Measurements from ENCODE around the gene ADISSP.
A peak's percentile ranks its signal among the peaks of the same experiment; 100 is the strongest.
"Not testable (repeated sequence)": the region's sequence is repeated elsewhere in the genome, so short reads cannot be mapped to it uniquely, and the experiment has no call there.

The ADISSP gene

DNA sequence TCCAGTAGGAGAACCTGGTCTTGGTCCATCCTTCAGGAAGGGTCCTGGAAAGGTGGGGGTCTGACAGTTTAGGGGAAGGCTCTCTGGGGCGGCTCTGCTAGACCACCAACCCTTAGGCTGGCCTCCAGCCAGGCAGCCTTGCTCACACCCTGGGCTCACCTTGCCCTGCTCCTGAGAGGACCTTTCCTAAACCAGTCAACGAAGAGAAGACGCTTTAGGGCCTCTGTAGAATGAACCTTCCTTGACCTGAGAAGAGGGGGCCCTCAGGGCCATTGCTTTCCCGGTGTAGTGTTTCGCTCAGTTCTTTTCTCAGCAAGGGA is 29.6 kb upstream of the ADISSP start:
- Histone ChIP-seq H3K4me3 (ENCODE audit: low read depth, low read length) (peak overlapping the region; percentile 76), H3K27me3 (ENCODE audit: control insufficient read depth, insufficient read depth, low read length) (no peaks in the 10 kb centered on the region), H3K4me1 (ENCODE audit: control insufficient read depth, insufficient read depth, low read length) (peaks cover 43% of the 10 kb centered on the region), H3K27ac (ENCODE audit: low read depth, low read length) (no peak overlapping the region), H3K36me3 (ENCODE audit: control insufficient read depth, insufficient read depth, low read length) (peaks cover 15% of the 10 kb centered on the region), H3K9me3 (ENCODE audit: control insufficient read depth, insufficient read depth, low read depth, low read length) (no peaks in the 10 kb centered on the region), H3K9ac (ENCODE audit: low read length) (peak overlapping the region; percentile 85)

DNA sequence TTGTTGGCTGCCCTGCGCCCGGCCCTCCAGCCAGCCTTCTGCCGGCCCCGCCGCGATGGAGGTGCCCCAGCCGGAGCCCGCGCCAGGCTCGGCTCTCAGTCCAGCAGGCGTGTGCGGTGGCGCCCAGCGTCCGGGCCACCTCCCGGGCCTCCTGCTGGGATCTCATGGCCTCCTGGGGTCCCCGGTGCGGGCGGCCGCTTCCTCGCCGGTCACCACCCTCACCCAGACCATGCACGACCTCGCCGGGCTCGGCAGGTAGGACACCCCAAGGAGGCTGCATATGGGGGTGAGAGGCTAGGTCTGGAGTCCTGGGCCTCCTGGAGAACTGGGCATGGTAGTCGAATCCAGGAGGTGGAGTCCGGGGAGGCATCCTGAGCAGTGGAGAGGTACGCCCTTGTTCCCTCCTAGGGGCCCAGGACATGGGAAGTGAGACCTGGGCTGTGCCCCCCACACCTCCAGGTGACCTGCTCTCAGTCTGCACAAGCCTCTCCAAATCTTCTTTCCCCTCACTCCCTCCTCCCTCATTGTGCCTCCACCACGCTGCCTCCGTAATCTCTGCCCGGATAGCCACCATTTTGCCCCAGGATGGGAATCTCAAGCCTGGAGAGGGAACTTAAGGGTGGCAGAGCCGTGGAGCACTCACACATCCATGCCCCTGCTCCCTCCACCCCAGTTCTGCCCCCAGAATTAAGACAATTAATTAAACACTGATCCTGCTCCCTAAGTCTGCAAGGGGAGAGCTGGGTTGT is 29.1 kb upstream of the ADISSP start:
- peaks cover 43% of the 10 kb centered on the region for H3K4me1 ChIP-seq (ENCODE audit: control insufficient read depth, insufficient read depth, low read length)
- H3K4me3 ChIP-seq (ENCODE audit: low read depth, low read length): peak overlapping the region; percentile 76
- H3K27ac ChIP-seq (ENCODE audit: low read depth, low read length): no peak overlapping the region
- H3K9me3 ChIP-seq (ENCODE audit: control insufficient read depth, insufficient read depth, low read depth, low read length): no peaks in the 10 kb centered on the region
- H3K36me3 ChIP-seq (ENCODE audit: control insufficient read depth, insufficient read depth, low read length): peaks cover 10% of the 10 kb centered on the region
- H3K27me3 ChIP-seq (ENCODE audit: control insufficient read depth, insufficient read depth, low read length): no peaks in the 10 kb centered on the region
- H3K9ac ChIP-seq (ENCODE audit: low read length): peak overlapping the region; percentile 85

DNA sequence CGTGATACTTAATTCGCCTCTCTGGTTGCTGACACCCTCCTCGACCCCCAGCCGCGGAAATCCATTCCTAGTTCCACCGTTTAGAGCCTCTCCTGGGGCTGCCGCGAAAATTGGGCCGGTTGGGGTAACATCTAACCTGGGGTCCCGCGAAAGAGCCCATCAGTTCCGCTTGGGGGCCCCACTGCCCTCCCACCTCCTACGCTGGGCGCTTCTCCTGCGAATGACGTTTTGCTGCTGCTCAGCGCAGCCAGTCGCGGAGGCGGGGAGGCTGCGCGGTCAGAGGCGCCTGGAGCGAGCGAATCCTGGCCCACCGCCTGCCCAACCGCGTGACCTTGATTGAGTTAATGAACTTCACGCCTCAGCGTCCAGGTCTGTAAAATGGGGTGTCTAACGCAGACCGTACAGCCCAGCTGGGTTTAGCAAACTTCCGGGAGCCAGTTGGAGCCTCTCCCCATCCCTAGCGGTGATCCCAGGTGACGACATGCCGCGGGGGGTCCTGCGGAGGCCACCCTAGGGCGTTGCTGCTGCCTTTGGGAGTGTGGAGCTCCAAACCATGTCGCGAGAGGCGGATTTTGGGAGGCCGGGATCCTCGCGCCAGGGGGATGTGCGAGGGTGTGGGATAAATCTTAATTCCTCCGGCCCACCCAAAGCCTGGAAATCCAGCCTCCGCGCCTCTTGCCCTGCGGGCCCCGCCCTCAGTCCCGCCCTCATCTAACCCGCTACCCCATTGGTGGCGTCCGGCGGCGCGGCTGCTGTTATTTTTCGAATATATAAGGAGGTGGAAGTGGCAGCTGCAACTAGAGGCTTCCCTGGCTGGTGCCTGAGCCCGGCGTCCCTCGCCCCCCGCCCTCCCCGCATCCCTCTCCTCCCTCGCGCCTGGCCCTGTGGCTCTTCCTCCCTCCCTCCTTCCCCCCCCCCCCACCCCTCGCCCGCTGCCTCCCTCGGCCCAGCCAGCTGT is 28.2 kb upstream of the ADISSP start, which contains the start of gene CDC25B:
Gene CDC25B, plus strand, starts transcription at position 800 of the 958 bp plus-strand sequence. CDS start 222 bp downstream, outside the sequence.
- Histone ChIP-seq H3K27me3 (ENCODE audit: control insufficient read depth, insufficient read depth, low read length) (no peaks in the 10 kb centered on the region), H3K4me1 (ENCODE audit: control insufficient read depth, insufficient read depth, low read length) (peaks cover 40% of the 10 kb centered on the region)

DNA sequence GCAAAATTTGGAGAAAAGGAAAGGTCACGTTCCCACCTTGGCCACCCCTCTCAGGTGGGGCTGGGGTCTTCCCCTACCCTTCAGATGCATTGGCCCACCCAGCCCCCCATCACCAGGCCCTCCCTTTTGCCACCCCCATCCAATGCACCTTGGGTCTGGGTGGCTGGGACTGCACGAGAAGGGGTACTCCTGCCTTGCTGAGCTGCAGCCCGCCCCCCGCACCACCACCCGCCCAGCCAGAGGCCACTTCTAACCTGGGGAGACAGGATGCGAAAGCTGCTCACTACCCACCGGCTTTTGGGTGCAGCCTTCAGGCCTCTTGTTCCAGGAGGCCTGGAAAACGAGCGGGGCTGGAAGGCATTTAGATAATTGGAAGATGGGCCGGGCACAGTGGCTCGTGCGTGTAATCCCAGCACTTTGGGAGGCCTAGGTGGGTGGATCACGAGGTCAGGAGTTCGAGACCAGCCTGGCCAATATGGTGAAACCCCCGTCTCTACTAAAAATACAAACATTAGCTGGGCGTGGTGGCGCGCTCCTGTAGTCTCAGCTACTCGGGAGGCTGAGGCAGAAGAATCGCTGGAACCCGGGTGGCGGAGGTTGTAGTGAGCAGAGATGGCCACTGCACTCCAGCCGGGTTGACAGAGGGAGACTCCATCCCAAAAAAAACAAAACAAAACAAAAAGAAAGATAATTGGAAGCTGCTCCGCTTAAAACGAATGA is 27.3 kb upstream of the ADISSP start:
- H3K27me3 ChIP-seq (ENCODE audit: control insufficient read depth, insufficient read depth, low read length): no peaks in the 10 kb centered on the region
- no peak overlapping the region for H3K9ac ChIP-seq (ENCODE audit: low read length)
- H3K36me3 ChIP-seq (ENCODE audit: control insufficient read depth, insufficient read depth, low read length): no peaks in the 10 kb centered on the region
- H3K27ac ChIP-seq (ENCODE audit: low read depth, low read length): no peak overlapping the region
- no peaks in the 10 kb centered on the region for H3K9me3 ChIP-seq (ENCODE audit: control insufficient read depth, insufficient read depth, low read depth, low read length)
- H3K4me3 ChIP-seq (ENCODE audit: low read depth, low read length): peak overlapping the region; percentile 76
- H3K4me1 ChIP-seq (ENCODE audit: control insufficient read depth, insufficient read depth, low read length): peaks cover 32% of the 10 kb centered on the region

More for the DNA sequence above, 28.2 kb upstream of the ADISSP start, which contains the start of gene CDC25B:
- Histone ChIP-seq H3K27ac (ENCODE audit: low read depth, low read length) (peak within 1 kb of the TSS; percentile 16; the same call in 1 of the 2 replicates), H3K4me3 (ENCODE audit: low read depth, low read length) (peak within 1 kb of the TSS; percentile 76), H3K9me3 (ENCODE audit: control insufficient read depth, insufficient read depth, low read depth, low read length) (no peaks in the 10 kb centered on the region), H3K9ac (ENCODE audit: low read length) (peak within 1 kb of the TSS; percentile 85), H3K36me3 (ENCODE audit: control insufficient read depth, insufficient read depth, low read length) (0 out of 2 replicates have a peak, but pooled peaks cover 1% of the 10 kb centered on the region)

DNA sequence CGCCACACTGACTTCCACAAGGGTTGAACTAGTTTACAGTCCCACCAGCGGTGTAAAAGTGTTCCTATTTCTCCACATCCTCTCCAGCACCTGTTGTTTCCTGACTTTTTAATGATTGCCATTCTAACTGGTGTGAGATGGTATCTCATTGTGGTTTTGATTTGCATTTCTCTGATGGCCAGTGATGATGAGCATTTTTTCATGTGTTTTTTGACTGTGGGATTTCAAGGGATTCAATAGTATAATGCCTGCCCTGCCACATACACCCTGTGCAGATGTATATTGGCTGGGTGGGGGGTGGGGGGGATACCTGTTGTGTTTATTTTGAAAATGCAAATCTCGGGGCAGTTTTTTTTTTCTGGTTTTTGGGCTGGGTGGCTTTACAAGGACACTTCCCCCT is 26.6 kb upstream of the ADISSP start:
- not testable (repeated sequence) for H3K27ac ChIP-seq (ENCODE audit: low read depth, low read length); H3K36me3 ChIP-seq (ENCODE audit: control insufficient read depth, insufficient read depth, low read length); H3K9me3 ChIP-seq (ENCODE audit: control insufficient read depth, insufficient read depth, low read depth, low read length); H3K4me3 ChIP-seq (ENCODE audit: low read depth, low read length); H3K9ac ChIP-seq (ENCODE audit: low read length); H3K27me3 ChIP-seq (ENCODE audit: control insufficient read depth, insufficient read depth, low read length)
- peaks cover 25% of the 10 kb centered on the region for H3K4me1 ChIP-seq (ENCODE audit: control insufficient read depth, insufficient read depth, low read length)

DNA sequence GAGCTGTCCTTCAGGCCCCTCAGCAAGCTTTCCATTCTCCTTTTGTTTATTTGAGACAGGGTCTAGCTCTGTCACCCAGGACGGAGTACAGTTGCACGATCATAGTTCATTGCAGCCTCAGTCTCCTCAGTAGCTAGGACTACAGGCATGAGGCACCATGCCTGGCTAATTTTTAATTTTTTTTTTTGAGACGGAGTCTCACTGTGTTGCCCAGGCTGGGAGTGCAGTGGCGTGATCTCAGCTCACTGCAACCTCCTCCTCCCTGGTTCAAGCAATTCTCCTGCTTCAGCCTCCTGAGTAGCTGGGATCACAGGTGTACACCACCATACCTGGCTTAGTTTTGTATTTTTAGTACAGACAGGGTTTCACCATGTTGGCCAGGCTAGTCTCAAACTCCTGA is 21.6 kb upstream of the ADISSP start:
- H3K36me3 ChIP-seq (ENCODE audit: control insufficient read depth, insufficient read depth, low read length); H3K9me3 ChIP-seq (ENCODE audit: control insufficient read depth, insufficient read depth, low read depth, low read length); H3K4me3 ChIP-seq (ENCODE audit: low read depth, low read length); H3K9ac ChIP-seq (ENCODE audit: low read length); H3K27ac ChIP-seq (ENCODE audit: low read depth, low read length): not testable (repeated sequence)
- Histone ChIP-seq H3K27me3 (ENCODE audit: control insufficient read depth, insufficient read depth, low read length) (peaks cover 16% of the 10 kb centered on the region), H3K4me1 (ENCODE audit: control insufficient read depth, insufficient read depth, low read length) (peaks cover 10% of the 10 kb centered on the region; the same call in 1 of the 2 replicates)

DNA sequence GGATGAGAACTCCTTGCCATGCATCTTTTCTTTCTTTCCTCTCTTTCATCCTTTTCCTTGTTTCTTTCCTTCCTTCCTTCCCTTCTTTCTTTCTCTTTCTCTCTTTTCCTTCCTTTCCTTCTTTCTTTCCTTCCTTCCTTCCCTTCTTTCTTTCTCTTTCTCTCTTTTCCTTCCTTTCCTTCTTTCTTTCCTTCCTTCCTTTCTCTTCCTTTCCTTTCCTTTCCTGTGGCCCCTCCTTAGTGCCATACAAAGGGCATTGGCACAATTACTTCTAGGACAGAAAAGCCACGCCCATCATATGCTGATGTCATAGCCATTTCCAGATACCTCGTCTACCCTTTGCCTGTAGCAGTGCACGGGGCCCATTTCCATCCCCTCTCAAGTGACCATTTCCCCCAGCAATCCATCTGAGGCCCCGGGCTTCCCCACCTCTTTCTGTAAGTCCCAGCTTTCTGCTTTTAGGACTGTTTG is 21.2 kb upstream of the ADISSP start:
- Histone ChIP-seq H3K9me3 (ENCODE audit: control insufficient read depth, insufficient read depth, low read depth, low read length) (no peaks in the 10 kb centered on the region), H3K27me3 (ENCODE audit: control insufficient read depth, insufficient read depth, low read length) (peaks cover 16% of the 10 kb centered on the region), H3K9ac (ENCODE audit: low read length) (no peak overlapping the region), H3K4me3 (ENCODE audit: low read depth, low read length) (no peak overlapping the region), H3K27ac (ENCODE audit: low read depth, low read length) (no peak overlapping the region), H3K36me3 (ENCODE audit: control insufficient read depth, insufficient read depth, low read length) (peaks cover 5% of the 10 kb centered on the region), H3K4me1 (ENCODE audit: control insufficient read depth, insufficient read depth, low read length) (peaks cover 10% of the 10 kb centered on the region; the same call in 1 of the 2 replicates)

DNA sequence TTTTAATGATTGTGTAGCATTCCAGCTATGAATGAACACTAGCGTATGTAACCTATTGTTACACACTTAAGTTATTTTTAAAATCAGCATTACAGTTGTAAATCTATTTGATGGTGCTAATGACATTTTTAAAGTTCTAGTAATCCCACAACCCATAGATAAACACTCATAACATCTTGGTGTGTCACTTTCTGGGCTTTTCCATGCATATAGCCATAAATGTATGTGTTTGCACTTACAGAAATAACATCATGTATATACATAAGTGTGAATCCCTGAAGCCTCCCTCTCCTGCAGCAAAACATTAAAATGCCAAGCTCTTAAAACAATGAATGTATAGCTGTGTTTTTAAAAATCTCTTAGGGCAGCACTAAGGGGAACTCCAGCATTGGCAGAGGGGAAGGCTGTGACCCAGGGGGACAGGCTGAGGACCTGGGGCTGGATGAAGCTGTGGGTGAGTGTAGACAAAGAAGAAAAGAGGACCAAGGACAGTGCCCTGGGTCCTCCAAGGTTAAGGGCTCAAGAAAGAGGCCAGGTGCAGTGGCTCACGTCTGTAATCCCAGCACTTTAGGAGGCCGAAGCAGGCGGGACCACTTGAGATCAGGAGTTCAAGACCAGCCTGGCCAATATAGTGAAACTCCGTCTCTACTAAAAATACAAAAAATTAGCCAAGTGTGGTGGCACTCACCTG is 19.9 kb upstream of the ADISSP start:
- Histone ChIP-seq H3K36me3 (ENCODE audit: control insufficient read depth, insufficient read depth, low read length) (peaks cover 5% of the 10 kb centered on the region), H3K4me1 (ENCODE audit: control insufficient read depth, insufficient read depth, low read length) (peaks cover 10% of the 10 kb centered on the region; the same call in 1 of the 2 replicates), H3K4me3 (ENCODE audit: low read depth, low read length) (peak overlapping the region; percentile 49), H3K27ac (ENCODE audit: low read depth, low read length) (no peak overlapping the region), H3K27me3 (ENCODE audit: control insufficient read depth, insufficient read depth, low read length) (peaks cover 16% of the 10 kb centered on the region), H3K9ac (ENCODE audit: low read length) (no peak overlapping the region), H3K9me3 (ENCODE audit: control insufficient read depth, insufficient read depth, low read depth, low read length) (no peaks in the 10 kb centered on the region)

DNA sequence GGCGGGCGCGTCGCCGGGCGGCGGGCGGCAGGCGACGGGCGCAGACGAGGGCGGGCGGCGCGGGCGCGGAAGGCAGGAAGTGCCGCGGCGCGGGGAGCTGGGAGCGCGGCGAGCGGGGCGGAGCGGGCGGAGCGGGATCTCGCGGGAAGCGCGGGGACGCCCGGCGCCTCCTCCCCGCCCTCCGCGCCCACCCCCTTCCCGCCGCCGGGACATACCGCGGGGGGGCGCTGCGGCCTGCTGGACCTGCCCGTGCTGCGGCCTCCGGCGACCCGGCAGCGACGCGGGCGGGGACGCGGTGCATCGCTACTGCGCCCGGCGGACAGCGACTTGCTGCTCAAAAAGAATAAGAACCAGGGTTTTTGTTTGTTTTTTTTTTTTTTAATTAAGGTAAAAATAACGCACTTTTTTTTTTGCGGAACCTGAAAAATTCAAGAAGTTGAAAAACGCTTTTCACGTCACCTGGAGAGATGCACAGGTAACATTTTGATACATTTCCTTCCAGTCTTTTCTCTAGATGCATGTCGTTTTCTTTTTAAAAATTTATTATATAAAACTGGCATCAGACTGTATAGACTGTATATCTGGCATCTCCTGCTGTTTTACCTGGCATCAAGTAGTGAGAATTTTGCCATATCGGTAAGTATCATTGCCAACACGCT is 19.2 kb upstream of the ADISSP start, which contains the start of gene CENPB:
Gene CENPB, minus strand, starts transcription at position 76 of the 659 bp plus-strand sequence. CDS start 257 bp downstream, outside the sequence.
- H3K27ac ChIP-seq (ENCODE audit: low read depth, low read length): no peak within 1 kb of the TSS
- H3K4me1 ChIP-seq (ENCODE audit: control insufficient read depth, insufficient read depth, low read length): peaks cover 10% of the 10 kb centered on the region; the same call in 1 of the 2 replicates
- H3K36me3 ChIP-seq (ENCODE audit: control insufficient read depth, insufficient read depth, low read length): peaks cover 5% of the 10 kb centered on the region

More for the DNA sequence above, 19.2 kb upstream of the ADISSP start, which contains the start of gene CENPB:
- peaks cover 16% of the 10 kb centered on the region for H3K27me3 ChIP-seq (ENCODE audit: control insufficient read depth, insufficient read depth, low read length)
- H3K9me3 ChIP-seq (ENCODE audit: control insufficient read depth, insufficient read depth, low read depth, low read length): no peaks in the 10 kb centered on the region
- H3K9ac ChIP-seq (ENCODE audit: low read length): peak within 1 kb of the TSS; percentile 83
- peak within 1 kb of the TSS; percentile 80 for H3K4me3 ChIP-seq (ENCODE audit: low read depth, low read length)

All from HUES6 (cell line).